Rectal smooth muscle tissue (tissue), 1 donor: Measurements from ENCODE around the gene SRGAP1.

Source experiments
- H3K27ac ChIP-seq: one replicate; pipeline ENCODE4 v1.7.0; 2013; ENCODE audit warnings: low read depth, low read length, inconsistent platforms
- H3K27me3 ChIP-seq: one replicate; pipeline ENCODE4 v1.7.0; 2013; ENCODE audit warnings: low read length; ENCODE audit not compliant: control insufficient read depth, insufficient read depth
- H3K36me3 ChIP-seq: one replicate; pipeline ENCODE4 v1.7.0; 2013; ENCODE audit warnings: low read length; ENCODE audit not compliant: control insufficient read depth, insufficient read depth
- H3K4me1 ChIP-seq: one replicate; pipeline ENCODE4 v1.7.0; 2013; ENCODE audit warnings: low read length; ENCODE audit not compliant: control insufficient read depth, insufficient read depth
- H3K4me3 ChIP-seq: one replicate; pipeline ENCODE4 v1.7.0; 2013; ENCODE audit warnings: low read length
- H3K9ac ChIP-seq: one replicate; pipeline ENCODE4 v1.7.0; 2013; ENCODE audit warnings: low read length

The SRGAP1 gene

GRCh38 chr12:63815482-63815852 lies 29.0 kb upstream of the SRGAP1 start:
- Histone ChIP-seq H3K36me3 (no peaks in the 10 kb centered on the region), H3K4me3 (no peak overlapping the region), H3K9ac (no peak overlapping the region), H3K27ac (no peak overlapping the region), H3K27me3 (no peaks in the 10 kb centered on the region), H3K4me1 (no peaks in the 10 kb centered on the region)

DNA sequence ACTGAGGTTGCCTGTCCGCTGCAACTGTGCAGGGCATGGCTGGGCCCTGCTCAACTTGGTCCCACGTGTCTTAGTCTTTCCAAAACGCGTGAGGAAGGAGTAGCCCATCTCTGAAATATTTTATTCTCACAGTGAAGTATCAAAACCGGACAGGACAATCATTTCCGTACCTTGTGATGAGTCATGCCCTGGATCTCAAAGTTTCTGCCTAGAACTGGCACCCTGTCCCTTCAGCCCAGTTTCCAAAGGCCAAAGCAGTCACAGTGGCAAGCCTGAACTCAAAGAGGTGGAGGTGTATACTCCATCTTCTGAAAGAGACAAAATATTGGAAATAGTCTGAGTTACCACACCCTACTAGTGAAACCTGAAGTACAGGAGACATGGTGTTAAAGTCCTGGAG lies 28.5 kb upstream of the SRGAP1 start:
- no peaks in the 10 kb centered on the region for H3K27me3 ChIP-seq
- no peak overlapping the region for H3K9ac ChIP-seq
- no peak overlapping the region for H3K27ac ChIP-seq
- H3K4me1 ChIP-seq: no peaks in the 10 kb centered on the region
- H3K36me3 ChIP-seq: no peaks in the 10 kb centered on the region
- H3K4me3 ChIP-seq: no peak overlapping the region

GRCh38 chr12:63820427-63820826 lies 24.1 kb upstream of the SRGAP1 start:
- Histone ChIP-seq H3K27me3 (no peaks in the 10 kb centered on the region), H3K27ac (no peak overlapping the region), H3K9ac (no peak overlapping the region), H3K36me3 (no peaks in the 10 kb centered on the region), H3K4me1 (no peaks in the 10 kb centered on the region), H3K4me3 (no peak overlapping the region)

- Histone ChIP-seq H3K4me1 (no peaks in the 10 kb centered on the region), H3K4me3 (peak overlapping the region; percentile 62), H3K9ac (no peak overlapping the region), H3K27ac (no peak overlapping the region), H3K36me3 (no peaks in the 10 kb centered on the region), H3K27me3 (no peaks in the 10 kb centered on the region)
Observed at GRCh38 chr12:63821781-63822251, 22.7 kb upstream of the SRGAP1 start.

GRCh38 chr12:63822352-63822751 lies 22.1 kb upstream of the SRGAP1 start:
- Histone ChIP-seq H3K4me3 (peak overlapping the region; percentile 62), H3K4me1 (no peaks in the 10 kb centered on the region), H3K36me3 (no peaks in the 10 kb centered on the region), H3K27me3 (no peaks in the 10 kb centered on the region), H3K27ac (no peak overlapping the region), H3K9ac (no peak overlapping the region)

GRCh38 chr12:63823040-63823439 lies 21.5 kb upstream of the SRGAP1 start:
- no peak overlapping the region for H3K4me3 ChIP-seq
- no peak overlapping the region for H3K9ac ChIP-seq
- H3K36me3 ChIP-seq: no peaks in the 10 kb centered on the region
- H3K4me1 ChIP-seq: no peaks in the 10 kb centered on the region
- no peak overlapping the region for H3K27ac ChIP-seq
- no peaks in the 10 kb centered on the region for H3K27me3 ChIP-seq

- Histone ChIP-seq H3K36me3 (no peaks in the 10 kb centered on the region), H3K9ac (no peak overlapping the region), H3K27me3 (no peaks in the 10 kb centered on the region), H3K4me1 (no peaks in the 10 kb centered on the region), H3K4me3 (no peak overlapping the region), H3K27ac (no peak overlapping the region)
Observed at GRCh38 chr12:63826006-63826585, 18.4 kb upstream of the SRGAP1 start.

- Histone ChIP-seq H3K27me3 (no peaks in the 10 kb centered on the region), H3K36me3 (no peaks in the 10 kb centered on the region), H3K27ac (no peak overlapping the region), H3K4me3 (no peak overlapping the region), H3K4me1 (no peaks in the 10 kb centered on the region), H3K9ac (no peak overlapping the region)
Observed at GRCh38 chr12:63828867-63829266, 15.6 kb upstream of the SRGAP1 start.

GRCh38 chr12:63836046-63836445 lies 8.5 kb upstream of the SRGAP1 start:
- Histone ChIP-seq H3K4me1 (no peaks in the 10 kb centered on the region), H3K36me3 (no peaks in the 10 kb centered on the region), H3K27me3 (no peaks in the 10 kb centered on the region), H3K27ac (no peak overlapping the region), H3K9ac (no peak overlapping the region), H3K4me3 (no peak overlapping the region)

GRCh38 chr12:63836936-63837335 lies 7.6 kb upstream of the SRGAP1 start:
- no peaks in the 10 kb centered on the region for H3K36me3 ChIP-seq
- no peaks in the 10 kb centered on the region for H3K27me3 ChIP-seq
- H3K9ac ChIP-seq: no peak overlapping the region
- H3K4me3 ChIP-seq: no peak overlapping the region
- no peak overlapping the region for H3K27ac ChIP-seq
- no peaks in the 10 kb centered on the region for H3K4me1 ChIP-seq

GRCh38 chr12:63838411-63838810 lies 6.1 kb upstream of the SRGAP1 start:
- Histone ChIP-seq H3K27me3 (no peaks in the 10 kb centered on the region), H3K4me1 (no peaks in the 10 kb centered on the region), H3K9ac (no peak overlapping the region), H3K27ac (no peak overlapping the region), H3K4me3 (no peak overlapping the region), H3K36me3 (no peaks in the 10 kb centered on the region)

GRCh38 chr12:63841011-63841410 lies 3.5 kb upstream of the SRGAP1 start:
- H3K4me3 ChIP-seq: no peak overlapping the region
- no peaks in the 10 kb centered on the region for H3K36me3 ChIP-seq
- H3K27ac ChIP-seq: no peak overlapping the region
- H3K27me3 ChIP-seq: no peaks in the 10 kb centered on the region
- peaks cover 6% of the 10 kb centered on the region for H3K4me1 ChIP-seq
- H3K9ac ChIP-seq: no peak overlapping the region

DNA sequence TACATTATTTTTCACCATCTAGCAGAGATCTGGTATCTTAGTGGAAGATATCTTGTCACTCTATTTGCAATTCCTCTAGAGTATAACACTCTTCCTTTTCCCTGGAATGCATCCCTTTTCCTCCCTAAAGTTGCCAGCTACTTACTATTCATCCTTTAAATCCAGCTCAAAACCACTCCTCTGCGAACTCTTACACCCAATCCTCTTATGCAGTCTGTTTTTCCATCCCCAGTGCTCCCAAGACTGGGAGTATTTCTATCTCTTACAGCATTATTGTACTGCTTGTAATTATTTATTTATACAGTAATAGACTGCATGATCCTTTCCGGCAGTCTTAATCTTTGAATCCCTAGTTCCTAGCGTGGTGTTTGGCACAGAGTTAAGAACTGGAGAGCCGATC lies 2.9 kb upstream of the SRGAP1 start:
- H3K27ac ChIP-seq: no peak overlapping the region
- no peak overlapping the region for H3K4me3 ChIP-seq
- no peak overlapping the region for H3K9ac ChIP-seq
- no peaks in the 10 kb centered on the region for H3K36me3 ChIP-seq
- H3K27me3 ChIP-seq: no peaks in the 10 kb centered on the region
- H3K4me1 ChIP-seq: peaks cover 6% of the 10 kb centered on the region
